ENCODE data around the gene ACR.
"Not testable (repeated sequence)": the region's sequence is repeated elsewhere in the genome, so short reads cannot be mapped to it uniquely, and the experiment has no call there.

ACR gene

GRCh38 chr22:50733521-50734342 is 4.3 kb upstream of the ACR start:
- DNase-seq: no peak

- no peak for DNase-seq
These were observed 3.6 kb upstream of the ACR start for GRCh38 chr22:50734343-50734771.

GRCh38 chr22:50734986-50735738 is 2.8 kb upstream of the ACR start:
- DNase-seq: no peak

- DNase-seq: no peak
These were observed 2.3 kb upstream of the ACR start for GRCh38 chr22:50735739-50736030.

GRCh38 chr22:50738649-50739227 is 734 bp downstream of the ACR start:
- no peak for DNase-seq

- DNase-seq: no peak
These were observed 1.3 kb downstream of the ACR start for GRCh38 chr22:50739279-50739691.

- DNase-seq: no peak
These were observed 1.9 kb downstream of the ACR start for GRCh38 chr22:50739894-50740293.

- DNase-seq: not testable (repeated sequence)
These were observed 2.7 kb downstream of the ACR start for GRCh38 chr22:50740714-50741113.

- DNase-seq: not testable (repeated sequence)
These were observed 6.4 kb downstream of the ACR start for GRCh38 chr22:50744424-50744823.

GRCh38 chr22:50747521-50747920 is 9.5 kb downstream of the ACR start:
- not testable (repeated sequence) for DNase-seq

GRCh38 chr22:50748630-50749029 is 10.6 kb downstream of the ACR start:
- not testable (repeated sequence) for DNase-seq

GRCh38 chr22:50749302-50750074 is 11.5 kb downstream of the ACR start:
- DNase-seq: not testable (repeated sequence)

- DNase-seq: not testable (repeated sequence)
These were observed 17.2 kb downstream of the ACR start for GRCh38 chr22:50755251-50755650.

- not testable (repeated sequence) for DNase-seq
These were observed 18.4 kb downstream of the ACR start for GRCh38 chr22:50756406-50756805.

GRCh38 chr22:50756949-50757491 is 19.0 kb downstream of the ACR start:
- peak; percentile 50 to 86 (median 71) for DNase-seq

GRCh38 chr22:50759597-50760341 is 21.8 kb downstream of the ACR start:
- not testable (repeated sequence) for DNase-seq

GRCh38 chr22:50761829-50762228 is 23.8 kb downstream of the ACR start:
- DNase-seq: not testable (repeated sequence)

GRCh38 chr22:50764288-50764687 is 26.3 kb downstream of the ACR start:
- DNase-seq: not testable (repeated sequence)

GRCh38 chr22:50775132-50775531 is 37.1 kb downstream of the ACR start:
- DNase-seq: not testable (repeated sequence)

GRCh38 chr22:50777631-50778030 is 39.6 kb downstream of the ACR start:
- DNase-seq: not testable (repeated sequence)

GRCh38 chr22:50780244-50780643 is 42.2 kb downstream of the ACR start:
- not testable (repeated sequence) for DNase-seq

- not testable (repeated sequence) for DNase-seq
These were observed 44.2 kb downstream of the ACR start for GRCh38 chr22:50782253-50782652.

All from stimulated activated naive CD4-positive, alpha-beta T cell (primary cell).